OCI-LY1 (cell line): ENCODE measurements around the gene POU2F1.

Source experiments
- H2AFZ ChIP-seq: fragments of 200-600 bp; sonication (generic), shearing (Covaris generic); 2 replicates; pipeline ENCODE4 v1.6.0; 2014; ENCODE audit warnings: antibody characterized with exemption, mild to moderate bottlenecking, low read length
- H3F3A ChIP-seq: fragments of 200-600 bp; sonication (generic), shearing (Covaris generic); 2 replicates; pipeline ENCODE4 v1.6.0; 2014; ENCODE audit warnings: mild to moderate bottlenecking, antibody characterized with exemption, low read length, moderate library complexity; ENCODE audit not compliant: insufficient read depth
- H3K27ac ChIP-seq: fragments of 200-600 bp; sonication (generic); 2 replicates; pipeline ENCODE4 v1.5.1; 2014; ENCODE audit warnings: low read length, mixed run types, mild to moderate bottlenecking, low read depth; ENCODE audit not compliant: poor library complexity, severe bottlenecking
- H3K27me3 ChIP-seq: fragments of 200-600 bp; sonication (generic); 2 replicates; pipeline ENCODE4 v1.6.0; 2014; ENCODE audit warnings: antibody characterized with exemption, mild to moderate bottlenecking, low read length, moderate library complexity; ENCODE audit not compliant: insufficient read depth
- H3K36me3 ChIP-seq: fragments of 200-600 bp; sonication (generic); 2 replicates; pipeline ENCODE4 v1.6.1; 2014; ENCODE audit warnings: mild to moderate bottlenecking, antibody characterized with exemption, low read length, moderate library complexity, mixed read lengths; ENCODE audit not compliant: insufficient read depth
- H3K4me1 ChIP-seq: fragments of 200-600 bp; sonication (generic); 2 replicates; pipeline ENCODE4 v1.5.1; 2014; ENCODE audit warnings: mild to moderate bottlenecking, low read length, moderate library complexity; ENCODE audit not compliant: insufficient read depth, severe bottlenecking
- H3K4me2 ChIP-seq: fragments of 200-600 bp; sonication (generic), shearing (Covaris generic); 2 replicates; pipeline ENCODE4 v1.6.1; 2014; ENCODE audit warnings: low read length
- H3K4me3 ChIP-seq: fragments of 200-600 bp; sonication (generic); 2 replicates; pipeline ENCODE4 v1.5.1; 2014; ENCODE audit warnings: low read length, low read depth, mild to moderate bottlenecking, mixed read lengths; ENCODE audit not compliant: poor library complexity, severe bottlenecking
- H3K79me2 ChIP-seq: fragments of 200-600 bp; shearing (Covaris generic); 2 replicates; pipeline ENCODE4 v1.6.1; 2016; ENCODE audit warnings: mixed run types, low read length, mixed read lengths; ENCODE audit not compliant: insufficient read depth
- H3K9ac ChIP-seq: fragments of 200-600 bp; sonication (generic), shearing (Covaris generic); 2 replicates; pipeline ENCODE4 v1.6.1; 2014; ENCODE audit warnings: mild to moderate bottlenecking, low read length, mixed read lengths
- H3K9me2 ChIP-seq: fragments of 200-600 bp; sonication (generic), shearing (Covaris generic); 2 replicates; pipeline ENCODE4 v1.6.1; 2014; ENCODE audit warnings: low read depth, mild to moderate bottlenecking, low read length, mixed read lengths
- H3K9me3 ChIP-seq: fragments of 200-600 bp; shearing (Covaris generic); 2 replicates; pipeline ENCODE4 v1.6.1; 2014; ENCODE audit warnings: low read length, mixed read lengths
- H4K20me1 ChIP-seq: fragments of 200-600 bp; sonication (generic), shearing (Covaris generic); 2 replicates; pipeline ENCODE4 v1.6.0; 2016; ENCODE audit warnings: mild to moderate bottlenecking, low read length; ENCODE audit not compliant: insufficient read depth
- EZH2 ChIP-seq: fragments of 200-600 bp; sonication (generic), shearing (Covaris generic); IDR thresholded peaks from 2 replicates; pipeline ENCODE4 v1.8.0; 2017; ENCODE audit warnings: borderline replicate concordance, mixed run types, mild to moderate bottlenecking, antibody characterized with exemption, low read length, moderate library complexity, mixed read lengths
- TF ChIP-seq, protein P1 (sequence below): fragments of 200-600 bp; sonication (generic), shearing (Covaris generic); IDR thresholded peaks from 2 replicates; pipeline ENCODE4 v1.5.1; 2017; ENCODE audit warnings: mild to moderate bottlenecking, antibody characterized with exemption, low read length, moderate library complexity, mixed read lengths

The POU2F1 gene

DNA sequence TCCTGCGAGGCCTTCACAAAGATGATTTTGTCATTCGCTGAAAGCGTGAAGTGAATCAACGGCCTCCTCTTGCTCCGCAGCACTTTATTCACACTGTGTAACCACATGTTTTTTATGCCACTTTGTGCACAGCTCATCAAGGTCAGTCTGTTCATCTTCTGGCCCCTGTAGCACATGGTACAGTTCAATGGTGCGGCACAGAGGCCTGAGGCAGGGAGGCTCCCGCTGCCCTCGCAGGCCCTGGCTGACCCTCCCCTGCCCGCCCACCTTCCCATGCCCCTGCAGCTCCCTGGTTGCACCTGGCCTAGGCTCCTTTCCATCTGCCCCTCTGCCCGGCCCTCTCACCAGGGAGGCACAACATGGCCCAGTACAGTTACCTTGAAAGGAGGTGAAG is 210.2 kb downstream of the POU2F1 start:
- Histone ChIP-seq H3K9me2 (no peaks in the 10 kb centered on the region), H2AFZ (no peak overlapping the region), H3K27me3 (no peaks in the 10 kb centered on the region), H3K79me2 (no peaks in the 10 kb centered on the region), H3K4me1 (peaks cover 58% of the 10 kb centered on the region), H3K9ac (peak overlapping the region; percentile 62), H3K4me2 (peak overlapping the region; percentile 56), H3K36me3 (peaks cover 9% of the 10 kb centered on the region; the same call in 1 of the 2 replicates), H3K9me3 (no peaks in the 10 kb centered on the region), H3F3A (peaks cover 13% of the 10 kb centered on the region; the same call in 1 of the 2 replicates), H3K27ac (peak overlapping the region; percentile 99), H3K4me3 (peak overlapping the region; percentile 26), H4K20me1 (no peaks in the 10 kb centered on the region)
- TF ChIP-seq, protein P1, sequence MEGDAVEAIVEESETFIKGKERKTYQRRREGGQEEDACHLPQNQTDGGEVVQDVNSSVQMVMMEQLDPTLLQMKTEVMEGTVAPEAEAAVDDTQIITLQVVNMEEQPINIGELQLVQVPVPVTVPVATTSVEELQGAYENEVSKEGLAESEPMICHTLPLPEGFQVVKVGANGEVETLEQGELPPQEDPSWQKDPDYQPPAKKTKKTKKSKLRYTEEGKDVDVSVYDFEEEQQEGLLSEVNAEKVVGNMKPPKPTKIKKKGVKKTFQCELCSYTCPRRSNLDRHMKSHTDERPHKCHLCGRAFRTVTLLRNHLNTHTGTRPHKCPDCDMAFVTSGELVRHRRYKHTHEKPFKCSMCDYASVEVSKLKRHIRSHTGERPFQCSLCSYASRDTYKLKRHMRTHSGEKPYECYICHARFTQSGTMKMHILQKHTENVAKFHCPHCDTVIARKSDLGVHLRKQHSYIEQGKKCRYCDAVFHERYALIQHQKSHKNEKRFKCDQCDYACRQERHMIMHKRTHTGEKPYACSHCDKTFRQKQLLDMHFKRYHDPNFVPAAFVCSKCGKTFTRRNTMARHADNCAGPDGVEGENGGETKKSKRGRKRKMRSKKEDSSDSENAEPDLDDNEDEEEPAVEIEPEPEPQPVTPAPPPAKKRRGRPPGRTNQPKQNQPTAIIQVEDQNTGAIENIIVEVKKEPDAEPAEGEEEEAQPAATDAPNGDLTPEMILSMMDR, result no peak
- no peak for TF ChIP-seq EZH2

DNA sequence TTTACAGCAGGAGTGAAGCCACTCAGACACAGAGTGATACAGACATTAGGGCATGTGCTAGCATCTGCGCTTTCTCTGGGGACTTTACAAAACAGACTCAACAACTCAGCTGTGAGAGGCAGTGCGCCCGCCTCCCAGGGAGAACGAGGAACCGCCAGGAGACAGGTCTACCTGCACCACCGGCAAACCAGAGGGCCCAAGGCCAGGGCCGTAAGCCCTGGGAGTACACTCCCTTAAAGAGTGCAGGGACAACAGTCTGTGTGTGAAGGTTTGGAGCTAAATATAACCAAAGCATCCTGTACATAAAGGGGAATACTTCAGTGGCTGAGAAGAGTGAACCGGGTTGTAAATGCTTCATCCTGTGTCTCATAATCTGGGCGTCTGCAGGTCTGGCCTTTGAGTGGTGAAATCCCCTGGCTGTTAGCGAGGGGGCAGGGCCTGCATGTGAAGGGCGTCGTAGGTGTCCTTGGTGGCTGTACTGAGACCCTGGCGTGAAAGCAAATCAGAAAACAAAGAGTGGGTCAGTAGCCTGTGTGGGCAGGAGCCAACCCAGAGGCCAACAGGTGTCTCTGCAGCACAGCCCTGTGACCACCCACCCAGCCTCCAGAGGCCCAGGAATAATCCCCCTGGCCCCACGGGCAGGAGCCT is 210.7 kb downstream of the POU2F1 start:
- no peaks in the 10 kb centered on the region for H3K9me3 ChIP-seq
- no peak overlapping the region for H3K4me3 ChIP-seq
- no peaks in the 10 kb centered on the region for H3K27me3 ChIP-seq
- peaks cover 58% of the 10 kb centered on the region for H3K4me1 ChIP-seq
- no peaks in the 10 kb centered on the region for H4K20me1 ChIP-seq
- peak overlapping the region; percentile 56 for H3K4me2 ChIP-seq
- no peak overlapping the region for H2AFZ ChIP-seq
- H3K27ac ChIP-seq, result peak overlapping the region; percentile 99
- no peaks in the 10 kb centered on the region for H3K9me2 ChIP-seq
- peak overlapping the region; percentile 62 for H3K9ac ChIP-seq
- TF ChIP-seq EZH2, result no peak
- TF ChIP-seq, protein P1, result no peak
- H3K79me2 ChIP-seq, result no peaks in the 10 kb centered on the region
- peaks cover 13% of the 10 kb centered on the region; the same call in 1 of the 2 replicates for H3K36me3 ChIP-seq
- H3F3A ChIP-seq, result peaks cover 11% of the 10 kb centered on the region; the same call in 1 of the 2 replicates

DNA sequence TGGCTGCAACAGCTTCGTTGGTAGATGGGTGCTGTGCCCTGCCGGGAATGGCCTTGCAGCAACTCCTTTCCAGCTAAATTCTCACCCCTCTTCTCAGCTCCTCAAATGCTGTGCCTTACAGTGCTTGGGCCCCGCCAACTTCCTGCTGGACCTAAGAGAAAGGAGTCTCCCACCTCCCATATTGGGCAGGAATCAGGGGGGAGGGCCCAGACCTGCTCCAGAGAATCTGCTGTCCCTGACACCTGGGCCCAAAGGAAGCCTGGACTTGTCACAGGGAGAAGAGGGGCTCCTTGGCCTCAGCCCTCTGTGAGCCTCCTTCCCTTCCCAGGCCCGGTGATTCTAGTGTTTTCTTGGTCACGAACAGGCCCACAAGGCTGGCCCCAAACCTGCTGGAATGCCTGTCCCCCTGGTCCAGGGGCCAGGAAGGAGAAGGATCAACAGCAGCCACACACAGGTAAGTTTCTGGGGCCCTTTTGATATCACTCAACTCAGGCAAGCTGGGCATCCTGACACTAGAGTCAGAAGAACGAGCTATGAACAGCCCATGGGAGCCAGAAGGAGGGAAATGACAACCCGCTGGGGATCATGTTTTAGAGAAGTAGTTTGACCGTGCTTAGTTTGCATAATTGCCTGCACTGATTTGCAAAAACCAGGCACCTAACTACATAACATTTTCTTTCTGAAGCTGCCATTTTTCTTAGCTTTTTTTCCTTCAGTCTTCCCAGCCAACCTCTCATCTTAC is 211.4 kb downstream of the POU2F1 start:
- peak overlapping the region; percentile 56; the same call in 1 of the 2 replicates for H3K4me2 ChIP-seq
- 0 out of 2 replicates have a peak, but pooled peaks cover 6% of the 10 kb centered on the region for H3F3A ChIP-seq
- H3K36me3 ChIP-seq, result peaks cover 13% of the 10 kb centered on the region; the same call in 1 of the 2 replicates
- H3K9ac ChIP-seq, result peak overlapping the region; percentile 62
- no peaks in the 10 kb centered on the region for H4K20me1 ChIP-seq
- H3K4me1 ChIP-seq, result peaks cover 58% of the 10 kb centered on the region
- H3K27me3 ChIP-seq, result no peaks in the 10 kb centered on the region
- no peaks in the 10 kb centered on the region for H3K79me2 ChIP-seq
- no peaks in the 10 kb centered on the region for H3K9me3 ChIP-seq
- no peak overlapping the region for H2AFZ ChIP-seq
- no peak overlapping the region for H3K4me3 ChIP-seq
- no peaks in the 10 kb centered on the region for H3K9me2 ChIP-seq
- peak overlapping the region; percentile 99 for H3K27ac ChIP-seq
- TF ChIP-seq EZH2, result no peak
- TF ChIP-seq, protein P1, result no peak
